OCI-LY1 (cell line): ENCODE measurements around the gene SAMD3.

Source experiments
- H2AFZ ChIP-seq: fragments of 200-600 bp; sonication (generic), shearing (Covaris generic); 2 replicates; pipeline ENCODE4 v1.6.0; 2014; ENCODE audit warnings: antibody characterized with exemption, mild to moderate bottlenecking, low read length
- H3F3A ChIP-seq: fragments of 200-600 bp; sonication (generic), shearing (Covaris generic); 2 replicates; pipeline ENCODE4 v1.6.0; 2014; ENCODE audit warnings: mild to moderate bottlenecking, antibody characterized with exemption, low read length, moderate library complexity; ENCODE audit not compliant: insufficient read depth
- H3K27ac ChIP-seq: fragments of 200-600 bp; sonication (generic); 2 replicates; pipeline ENCODE4 v1.5.1; 2014; ENCODE audit warnings: low read length, mixed run types, mild to moderate bottlenecking, low read depth; ENCODE audit not compliant: poor library complexity, severe bottlenecking
- H3K27me3 ChIP-seq: fragments of 200-600 bp; sonication (generic); 2 replicates; pipeline ENCODE4 v1.6.0; 2014; ENCODE audit warnings: antibody characterized with exemption, mild to moderate bottlenecking, low read length, moderate library complexity; ENCODE audit not compliant: insufficient read depth
- H3K36me3 ChIP-seq: fragments of 200-600 bp; sonication (generic); 2 replicates; pipeline ENCODE4 v1.6.1; 2014; ENCODE audit warnings: mild to moderate bottlenecking, antibody characterized with exemption, low read length, moderate library complexity, mixed read lengths; ENCODE audit not compliant: insufficient read depth
- H3K4me1 ChIP-seq: fragments of 200-600 bp; sonication (generic); 2 replicates; pipeline ENCODE4 v1.5.1; 2014; ENCODE audit warnings: mild to moderate bottlenecking, low read length, moderate library complexity; ENCODE audit not compliant: insufficient read depth, severe bottlenecking
- H3K4me2 ChIP-seq: fragments of 200-600 bp; sonication (generic), shearing (Covaris generic); 2 replicates; pipeline ENCODE4 v1.6.1; 2014; ENCODE audit warnings: low read length
- H3K4me3 ChIP-seq: fragments of 200-600 bp; sonication (generic); 2 replicates; pipeline ENCODE4 v1.5.1; 2014; ENCODE audit warnings: low read length, low read depth, mild to moderate bottlenecking, mixed read lengths; ENCODE audit not compliant: poor library complexity, severe bottlenecking
- H3K79me2 ChIP-seq: fragments of 200-600 bp; shearing (Covaris generic); 2 replicates; pipeline ENCODE4 v1.6.1; 2016; ENCODE audit warnings: mixed run types, low read length, mixed read lengths; ENCODE audit not compliant: insufficient read depth
- H3K9ac ChIP-seq: fragments of 200-600 bp; sonication (generic), shearing (Covaris generic); 2 replicates; pipeline ENCODE4 v1.6.1; 2014; ENCODE audit warnings: mild to moderate bottlenecking, low read length, mixed read lengths
- H3K9me2 ChIP-seq: fragments of 200-600 bp; sonication (generic), shearing (Covaris generic); 2 replicates; pipeline ENCODE4 v1.6.1; 2014; ENCODE audit warnings: low read depth, mild to moderate bottlenecking, low read length, mixed read lengths
- H3K9me3 ChIP-seq: fragments of 200-600 bp; shearing (Covaris generic); 2 replicates; pipeline ENCODE4 v1.6.1; 2014; ENCODE audit warnings: low read length, mixed read lengths
- H4K20me1 ChIP-seq: fragments of 200-600 bp; sonication (generic), shearing (Covaris generic); 2 replicates; pipeline ENCODE4 v1.6.0; 2016; ENCODE audit warnings: mild to moderate bottlenecking, low read length; ENCODE audit not compliant: insufficient read depth
- EZH2 ChIP-seq: fragments of 200-600 bp; sonication (generic), shearing (Covaris generic); IDR thresholded peaks from 2 replicates; pipeline ENCODE4 v1.8.0; 2017; ENCODE audit warnings: borderline replicate concordance, mixed run types, mild to moderate bottlenecking, antibody characterized with exemption, low read length, moderate library complexity, mixed read lengths
- TF ChIP-seq, protein P1 (sequence below): fragments of 200-600 bp; sonication (generic), shearing (Covaris generic); IDR thresholded peaks from 2 replicates; pipeline ENCODE4 v1.5.1; 2017; ENCODE audit warnings: mild to moderate bottlenecking, antibody characterized with exemption, low read length, moderate library complexity, mixed read lengths

The SAMD3 gene

DNA sequence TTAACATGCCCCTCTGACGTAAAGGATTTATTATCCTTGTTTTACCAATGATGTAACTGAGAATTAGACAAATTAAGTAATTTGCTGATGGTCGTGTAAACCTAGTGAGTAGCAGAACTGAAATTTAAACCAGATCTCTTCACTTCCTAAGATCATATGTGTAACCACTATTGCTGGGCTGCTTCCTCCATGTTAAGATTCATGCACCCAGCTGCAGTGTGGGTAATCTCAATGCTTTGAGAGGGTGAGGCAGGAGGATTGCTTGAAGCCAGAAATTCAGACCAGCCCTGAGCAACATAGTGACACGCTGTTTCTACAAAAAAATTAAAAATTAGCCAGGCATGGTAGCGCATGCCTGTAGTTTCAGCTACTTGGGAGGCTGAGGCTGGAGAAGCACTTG lies 106.5 kb downstream of the SAMD3 start:
- Histone ChIP-seq H3K79me2 (no peaks in the 10 kb centered on the region), H3K4me2 (peak overlapping the region; percentile 59; the same call in 1 of the 2 replicates)
- TF ChIP-seq, protein P1, sequence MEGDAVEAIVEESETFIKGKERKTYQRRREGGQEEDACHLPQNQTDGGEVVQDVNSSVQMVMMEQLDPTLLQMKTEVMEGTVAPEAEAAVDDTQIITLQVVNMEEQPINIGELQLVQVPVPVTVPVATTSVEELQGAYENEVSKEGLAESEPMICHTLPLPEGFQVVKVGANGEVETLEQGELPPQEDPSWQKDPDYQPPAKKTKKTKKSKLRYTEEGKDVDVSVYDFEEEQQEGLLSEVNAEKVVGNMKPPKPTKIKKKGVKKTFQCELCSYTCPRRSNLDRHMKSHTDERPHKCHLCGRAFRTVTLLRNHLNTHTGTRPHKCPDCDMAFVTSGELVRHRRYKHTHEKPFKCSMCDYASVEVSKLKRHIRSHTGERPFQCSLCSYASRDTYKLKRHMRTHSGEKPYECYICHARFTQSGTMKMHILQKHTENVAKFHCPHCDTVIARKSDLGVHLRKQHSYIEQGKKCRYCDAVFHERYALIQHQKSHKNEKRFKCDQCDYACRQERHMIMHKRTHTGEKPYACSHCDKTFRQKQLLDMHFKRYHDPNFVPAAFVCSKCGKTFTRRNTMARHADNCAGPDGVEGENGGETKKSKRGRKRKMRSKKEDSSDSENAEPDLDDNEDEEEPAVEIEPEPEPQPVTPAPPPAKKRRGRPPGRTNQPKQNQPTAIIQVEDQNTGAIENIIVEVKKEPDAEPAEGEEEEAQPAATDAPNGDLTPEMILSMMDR = no peak
- TF ChIP-seq EZH2 = no peak

DNA sequence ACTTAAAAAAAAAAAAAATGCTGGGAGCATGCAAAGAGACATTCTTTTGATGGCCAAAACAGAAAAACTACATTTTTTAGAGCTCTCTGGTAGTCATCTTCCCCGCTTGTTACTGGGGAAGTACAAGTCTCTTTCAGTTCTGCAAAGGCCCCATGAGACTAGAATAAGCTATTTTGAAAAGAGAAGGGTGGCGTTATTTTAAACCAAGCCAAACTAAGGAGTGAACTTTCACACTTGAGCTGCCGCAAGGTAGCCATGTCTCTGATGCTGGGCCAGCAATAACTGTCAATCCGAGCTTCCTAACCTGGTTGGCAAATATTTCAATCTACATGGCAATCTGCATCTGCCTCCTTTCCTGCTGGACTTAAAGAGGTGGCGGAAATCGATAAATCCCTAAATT lies 107.7 kb downstream of the SAMD3 start:
- H3K4me2 ChIP-seq = peak overlapping the region; percentile 59
- no peaks in the 10 kb centered on the region for H4K20me1 ChIP-seq
- H3K79me2 ChIP-seq = no peaks in the 10 kb centered on the region
- no peaks in the 10 kb centered on the region for H3F3A ChIP-seq
- peak overlapping the region; percentile 12 for H3K4me3 ChIP-seq
- no peaks in the 10 kb centered on the region for H3K36me3 ChIP-seq
- H3K9me2 ChIP-seq = no peaks in the 10 kb centered on the region
- H3K27ac ChIP-seq = peak overlapping the region; percentile 87
- peaks cover 50% of the 10 kb centered on the region for H3K4me1 ChIP-seq
- peak overlapping the region; percentile 51 for H3K9ac ChIP-seq
- H2AFZ ChIP-seq = peak overlapping the region; percentile 63; the same call in 1 of the 2 replicates
- H3K9me3 ChIP-seq = no peaks in the 10 kb centered on the region
- TF ChIP-seq EZH2 = no peak
- TF ChIP-seq, protein P1 = no peak
- H3K27me3 ChIP-seq = no peaks in the 10 kb centered on the region

More for the DNA sequence above, 106.5 kb downstream of the SAMD3 start:
- no peak overlapping the region for H3K9ac ChIP-seq
- no peaks in the 10 kb centered on the region for H3K9me3 ChIP-seq
- H3K27me3 ChIP-seq = no peaks in the 10 kb centered on the region
- H3F3A ChIP-seq = no peaks in the 10 kb centered on the region
- no peak overlapping the region for H2AFZ ChIP-seq
- no peaks in the 10 kb centered on the region for H3K9me2 ChIP-seq
- no peaks in the 10 kb centered on the region for H4K20me1 ChIP-seq
- H3K4me1 ChIP-seq = peaks cover 50% of the 10 kb centered on the region
- H3K27ac ChIP-seq = peak overlapping the region; percentile 87
- no peak overlapping the region for H3K4me3 ChIP-seq
- no peaks in the 10 kb centered on the region for H3K36me3 ChIP-seq

DNA sequence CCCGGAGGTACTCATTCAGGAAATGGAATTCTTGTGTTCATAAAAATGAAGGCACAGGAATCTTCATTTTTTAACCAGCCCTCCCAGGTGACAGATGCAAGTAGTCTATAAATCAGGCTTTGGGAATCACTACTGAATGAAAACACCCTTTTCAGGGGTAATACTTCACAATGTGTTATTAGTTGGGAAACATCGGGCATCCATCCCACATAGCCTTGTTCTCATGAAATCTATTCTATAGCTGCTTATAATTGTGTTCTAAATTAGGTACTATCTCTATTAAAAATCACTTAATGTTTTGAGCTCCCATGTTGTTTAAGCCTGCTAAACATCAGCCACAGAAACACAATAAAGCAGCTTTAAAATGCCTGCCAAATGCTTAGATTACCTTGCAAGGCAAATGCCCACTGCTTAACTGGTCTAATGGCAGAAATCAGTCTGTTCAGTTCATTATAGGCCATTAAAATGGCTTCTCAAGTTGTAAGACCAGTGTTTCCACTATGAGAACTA lies 109.5 kb downstream of the SAMD3 start:
- Histone ChIP-seq H3K79me2 (no peaks in the 10 kb centered on the region), H3F3A (no peaks in the 10 kb centered on the region), H3K27ac (peak overlapping the region; percentile 87), H2AFZ (no peak overlapping the region), H4K20me1 (no peaks in the 10 kb centered on the region), H3K9me3 (no peaks in the 10 kb centered on the region), H3K27me3 (no peaks in the 10 kb centered on the region), H3K4me1 (peaks cover 46% of the 10 kb centered on the region), H3K4me3 (no peak overlapping the region), H3K9me2 (no peaks in the 10 kb centered on the region), H3K4me2 (no peak overlapping the region), H3K9ac (no peak overlapping the region), H3K36me3 (no peaks in the 10 kb centered on the region)
- TF ChIP-seq, protein P1 = no peak
- TF ChIP-seq EZH2 = no peak
